GM19397 (cell line): Measurements from ENCODE around the gene MTG1.
"Not testable (repeated sequence)": the region's sequence is repeated elsewhere in the genome, so short reads cannot be mapped to it uniquely, and the experiment has no call there.

Experiments
- ATAC-seq: cut with Tn5 transposase; IDR thresholded peaks from one replicate; pipeline ENCODE4 v1.9.1; 2021; ENCODE audit warnings: mild to moderate bottlenecking, moderate library complexity; ENCODE audit not compliant: unreplicated experiment

MTG1 gene

DNA sequence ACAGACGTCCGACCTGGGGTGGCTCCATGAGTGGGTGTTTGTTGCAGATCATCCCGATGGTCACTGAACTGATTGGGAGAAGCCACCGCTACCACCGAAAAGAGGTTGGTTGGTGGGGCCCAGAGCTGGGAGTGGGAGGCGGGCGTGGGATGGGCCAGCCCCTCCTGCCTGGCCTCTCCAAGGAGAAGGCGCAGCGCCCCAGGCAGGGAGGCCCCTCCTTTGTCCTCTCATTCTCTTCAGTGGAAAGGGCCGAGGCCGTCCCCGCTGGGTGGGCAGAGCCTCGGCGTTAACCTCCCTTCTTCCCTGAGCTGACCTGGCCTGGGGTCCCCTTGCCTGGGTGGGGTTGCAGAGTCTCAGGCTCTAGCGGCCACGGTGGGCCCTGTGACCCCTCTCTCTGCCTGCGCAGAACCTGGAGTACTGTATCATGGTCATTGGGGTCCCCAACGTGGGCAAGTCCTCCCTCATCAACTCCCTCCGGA, 5.2 kb downstream of the MTG1 start:
- no peak for ATAC-seq

- ATAC-seq, result no peak
These were observed 6.9 kb downstream of the MTG1 start for GRCh38 chr10:133400624-133401424.

GRCh38 chr10:133401500-133401899, 7.5 kb downstream of the MTG1 start:
- ATAC-seq, result no peak

DNA sequence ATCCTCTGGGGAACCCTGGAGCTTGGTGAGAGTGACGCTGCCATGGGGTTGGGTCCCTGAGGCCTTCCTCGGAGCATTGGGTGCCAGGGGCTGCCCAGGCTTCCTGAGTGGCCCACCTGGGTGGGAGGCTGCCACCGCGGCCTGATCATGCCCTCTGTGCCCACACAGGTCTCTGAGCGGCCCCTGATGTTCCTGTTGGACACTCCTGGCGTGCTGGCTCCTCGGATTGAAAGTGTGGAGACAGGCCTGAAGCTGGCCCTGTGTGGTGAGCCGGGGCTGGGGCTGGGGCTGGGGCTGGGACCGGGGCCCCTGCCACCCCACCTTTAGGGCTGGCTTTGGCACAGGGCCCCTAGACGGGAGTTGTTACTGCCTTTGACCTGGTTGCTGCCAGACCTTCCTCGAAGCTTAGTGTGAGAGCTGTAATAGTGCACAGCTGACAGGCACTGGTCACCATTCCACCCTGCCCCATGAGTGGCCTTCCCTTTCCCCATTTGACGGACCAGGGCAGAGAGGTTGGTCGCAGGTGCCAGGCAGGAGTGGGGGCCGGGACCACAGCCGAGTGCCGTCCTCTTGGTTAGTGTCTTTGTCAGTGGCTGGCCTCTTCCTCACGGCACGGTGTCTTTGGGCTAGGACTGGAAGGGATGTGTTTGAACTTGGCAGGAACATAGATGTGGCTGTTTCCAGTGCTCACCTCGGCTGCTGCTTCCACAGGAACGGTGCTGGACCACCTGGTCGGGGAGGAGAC, 8.2 kb downstream of the MTG1 start:
- ATAC-seq, result no peak

DNA sequence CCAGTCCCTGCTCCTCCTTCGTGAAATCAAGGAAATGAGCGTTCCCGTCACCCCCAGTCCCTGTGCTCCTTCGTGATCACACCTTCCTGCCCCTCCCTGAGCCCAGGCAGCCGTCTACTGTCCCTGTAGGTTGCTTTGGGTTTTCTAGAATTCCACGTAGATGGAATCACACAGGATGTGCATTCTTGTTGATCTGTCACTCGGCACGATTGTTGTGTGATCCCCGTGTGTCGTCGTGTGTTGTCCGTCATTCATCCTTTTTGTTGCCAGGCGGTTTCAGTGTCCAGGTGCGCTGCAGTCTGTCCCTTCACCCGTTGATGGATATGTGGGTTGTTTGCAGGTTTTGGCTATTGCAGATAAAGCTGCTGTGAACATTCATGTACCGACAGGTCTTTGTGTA, 9.4 kb downstream of the MTG1 start:
- ATAC-seq, result no peak

DNA sequence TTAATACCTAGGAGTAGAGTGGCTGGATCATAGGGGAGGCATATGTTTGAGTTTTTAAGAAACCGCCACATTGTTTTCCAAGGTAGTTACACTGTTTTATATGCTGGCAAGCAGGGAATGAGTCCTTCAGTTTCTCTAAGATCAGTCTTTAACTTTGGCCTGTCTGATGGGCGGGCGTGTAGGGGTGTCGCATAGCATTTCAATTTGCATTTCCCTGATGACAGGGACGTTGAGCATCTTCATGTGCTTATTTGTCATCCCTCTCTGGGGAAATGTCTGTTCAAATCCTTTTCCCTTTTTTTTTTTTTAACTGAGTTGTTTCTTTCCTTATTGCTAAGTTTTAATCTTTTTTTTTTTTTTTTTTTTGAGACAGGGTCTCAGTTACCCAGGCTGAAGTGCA, 9.8 kb downstream of the MTG1 start:
- no peak for ATAC-seq

DNA sequence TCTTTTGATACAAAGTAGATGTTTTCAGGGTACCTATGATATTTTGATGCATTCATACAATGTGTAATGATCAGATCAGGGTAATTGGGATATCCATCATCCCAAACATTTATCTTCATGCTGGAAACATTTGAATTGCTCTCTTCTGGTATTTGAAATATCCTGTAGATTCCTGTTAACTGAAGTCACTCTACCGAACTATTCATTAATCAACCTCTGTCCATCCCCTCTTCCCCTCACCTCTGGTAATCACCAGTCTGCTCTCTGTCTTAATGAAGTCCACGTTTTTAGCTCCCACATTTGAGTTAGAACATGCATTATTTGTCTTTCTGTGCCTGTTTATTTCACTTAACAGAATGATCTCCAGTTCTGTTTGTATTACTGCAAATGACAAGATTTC, 11.3 kb downstream of the MTG1 start:
- no peak for ATAC-seq

- ATAC-seq, result no peak
These were observed 12.0 kb downstream of the MTG1 start for GRCh38 chr10:133405844-133406527.

DNA sequence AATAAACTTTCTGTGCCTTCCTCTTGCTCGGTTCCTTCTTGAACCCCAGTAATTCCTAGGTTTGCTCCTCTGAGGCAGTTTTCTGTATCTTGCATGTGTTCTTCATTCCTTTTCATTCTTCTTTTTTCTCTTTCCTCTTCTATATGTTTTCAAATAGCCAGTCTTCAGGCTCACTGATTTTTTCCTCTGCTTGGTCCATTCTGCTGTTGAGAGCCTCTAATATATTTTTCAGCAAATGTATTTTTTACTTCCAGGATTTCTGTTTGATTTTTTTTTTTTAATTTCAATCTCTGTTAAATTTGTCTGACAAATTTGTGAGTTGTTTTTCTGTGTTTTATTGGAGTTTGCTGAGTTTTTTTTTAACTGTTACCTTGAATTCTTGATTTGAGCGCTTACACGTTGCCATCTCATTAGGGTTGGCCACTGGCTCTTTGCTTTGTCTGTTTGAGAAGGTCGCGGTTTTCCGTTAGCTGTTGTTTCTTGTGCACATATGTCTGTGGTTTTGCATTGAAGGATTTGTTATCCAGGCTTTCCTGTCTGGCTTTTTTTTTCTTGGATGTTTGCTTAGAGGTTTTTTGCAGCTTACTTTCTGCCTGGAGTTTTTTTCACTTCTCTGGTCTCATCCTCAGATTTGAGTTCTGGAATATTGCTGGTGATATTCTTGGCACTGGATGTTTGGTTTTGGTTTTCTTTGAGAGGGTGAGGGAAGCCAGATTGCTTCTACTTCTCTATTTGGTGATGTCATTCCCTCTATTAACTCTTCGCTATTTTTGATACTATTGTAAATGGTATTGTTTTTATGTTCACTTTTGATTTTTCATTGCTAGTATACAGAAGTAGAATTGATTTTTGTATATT, 17.8 kb downstream of the MTG1 start:
- no peak for ATAC-seq

- ATAC-seq, result no peak
These were observed 18.4 kb downstream of the MTG1 start for GRCh38 chr10:133412381-133412711.

DNA sequence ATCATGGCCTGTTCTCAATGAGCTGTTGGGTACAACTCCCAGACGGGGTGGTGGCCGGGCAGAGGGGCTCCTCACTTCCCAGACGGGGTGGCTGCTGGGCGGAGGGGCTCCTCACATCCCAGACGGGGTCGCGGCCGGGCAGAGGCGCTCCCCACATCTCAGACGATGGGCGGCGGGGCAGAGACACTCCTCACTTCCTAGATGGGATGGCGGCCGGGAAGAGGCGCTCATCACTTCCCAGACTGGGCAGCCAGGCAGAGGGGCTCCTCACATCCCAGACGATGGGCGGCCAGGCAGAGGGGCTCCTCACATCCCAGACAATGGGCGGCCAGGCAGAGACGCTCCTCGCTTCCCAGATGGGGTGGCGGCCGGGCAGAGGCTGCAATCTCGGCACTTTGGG, 20.4 kb downstream of the MTG1 start:
- not testable (repeated sequence) for ATAC-seq

GRCh38 chr10:133415752-133416151, 21.8 kb downstream of the MTG1 start:
- ATAC-seq, result no peak

GRCh38 chr10:133418289-133418993, 24.5 kb downstream of the MTG1 start:
- no peak for ATAC-seq

DNA sequence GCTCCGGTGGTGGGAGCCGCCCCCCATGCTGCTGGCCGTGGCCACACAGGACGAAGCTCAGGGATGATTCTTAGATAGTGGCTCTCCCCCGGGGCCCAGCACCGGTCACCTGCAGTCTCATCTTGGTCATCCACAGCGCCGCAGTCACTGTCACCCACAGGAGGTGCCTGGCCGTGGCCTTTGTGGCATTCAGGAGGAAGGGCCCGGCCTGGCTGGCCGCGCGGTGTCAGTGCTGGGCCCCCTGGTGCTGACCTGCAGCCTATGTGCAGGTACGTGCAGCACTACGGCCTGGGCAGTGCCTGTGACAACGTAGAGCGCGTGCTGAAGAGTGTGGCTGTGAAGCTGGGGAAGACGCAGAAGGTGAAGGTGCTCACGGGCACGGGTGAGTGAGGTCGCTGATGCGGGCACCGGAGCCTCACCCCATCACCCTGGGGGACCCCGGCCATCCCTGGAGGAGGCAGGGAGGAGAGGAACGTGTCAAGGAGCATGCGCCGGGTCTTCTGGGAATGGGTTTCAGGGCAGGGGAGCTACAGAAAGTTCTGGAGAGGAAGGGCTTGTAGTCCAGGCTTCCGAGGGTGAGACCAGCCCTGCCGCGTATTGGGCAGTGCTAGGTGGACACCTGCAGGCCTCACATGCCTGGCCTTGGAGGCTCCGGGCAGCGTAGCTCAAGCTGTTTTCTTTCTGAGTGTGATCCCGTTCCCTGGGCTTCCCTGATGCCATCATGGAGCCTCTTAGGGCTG, 25.4 kb downstream of the MTG1 start:
- ATAC-seq, result no peak

- ATAC-seq, result no peak
These were observed 26.1 kb downstream of the MTG1 start for GRCh38 chr10:133420028-133420427.

DNA sequence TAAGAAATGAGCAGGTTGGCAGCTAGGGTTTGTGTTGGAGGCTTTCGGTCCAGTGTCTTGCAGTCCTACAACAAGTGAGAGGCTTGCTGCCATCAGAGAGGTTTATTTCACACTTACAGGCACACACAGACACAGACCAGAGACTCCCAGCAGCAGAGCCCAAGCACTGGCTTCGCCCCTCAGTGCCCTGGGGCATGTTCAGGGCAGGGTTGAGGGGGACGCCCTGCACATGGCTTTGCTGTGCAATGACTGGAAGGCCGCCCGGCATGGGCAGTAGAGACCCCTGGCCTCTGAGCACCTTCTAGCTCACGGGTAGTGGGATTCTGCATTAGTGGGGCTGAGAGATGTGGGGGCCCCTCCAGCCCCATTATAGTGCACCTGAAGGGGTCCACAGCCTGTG, 26.6 kb downstream of the MTG1 start:
- no peak for ATAC-seq

- no peak for ATAC-seq
These were observed 27.6 kb downstream of the MTG1 start for GRCh38 chr10:133421336-133422222.

DNA sequence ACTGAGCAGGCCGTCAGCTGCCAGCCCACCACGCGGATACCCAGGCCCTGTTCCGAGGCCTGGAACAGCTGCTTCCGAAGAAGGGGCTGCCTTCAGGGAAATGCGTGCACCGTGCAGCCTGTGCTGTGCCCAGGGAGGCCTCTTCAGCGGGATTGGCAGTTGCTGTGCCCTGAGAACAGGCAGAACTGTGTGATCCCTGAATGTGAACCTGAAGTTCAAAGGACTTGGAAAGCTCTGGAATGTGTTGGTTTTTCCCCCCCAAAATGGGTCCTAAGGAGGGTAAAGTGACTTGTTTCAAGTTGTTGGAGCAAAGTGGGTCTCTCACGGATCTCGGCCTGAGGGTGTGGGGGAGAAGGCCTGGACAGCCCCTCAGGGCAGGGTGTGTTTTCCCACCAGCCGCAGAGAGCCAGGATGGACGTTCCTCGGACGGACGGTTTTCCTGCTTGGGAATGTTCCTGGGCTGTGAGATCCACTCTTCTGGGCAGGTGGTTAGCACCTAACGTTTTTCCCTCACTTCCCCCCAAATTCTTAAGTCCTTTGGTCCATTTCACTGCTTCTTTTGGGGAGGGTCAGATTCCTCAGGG, 28.4 kb downstream of the MTG1 start:
- no peak for ATAC-seq
